Activated naive CD8-positive, alpha-beta T cell treated with anti-CD3 and anti-CD28 coated beads, Interleukin-2, amount 50 U/mL, for 24 hours (primary cell): ENCODE data around the gene PPP1CB.

Experiments
- ATAC-seq: fragments of 150-1000 bp; cut with Tn5 transposase; one replicate; pipeline ENCODE4 v1.10.0; 2021
- DNase-seq: peaks from one replicate; pipeline ENCODE4 v3.0.0; 2021
- H3K27ac Mint-ChIP-seq: one replicate; pipeline ENCODE4 v1.8.0; 2021; ENCODE audit warnings: mild to moderate bottlenecking, mixed read lengths
- H3K27me3 Mint-ChIP-seq: one replicate; pipeline ENCODE4 v1.8.0; 2021; ENCODE audit warnings: mixed read lengths
- H3K36me3 Mint-ChIP-seq: one replicate; pipeline ENCODE4 v1.8.0; 2021; ENCODE audit warnings: low read depth, mixed read lengths
- H3K4me1 Mint-ChIP-seq: one replicate; pipeline ENCODE4 v1.8.0; 2021; ENCODE audit warnings: mixed read lengths
- H3K4me3 Mint-ChIP-seq: one replicate; pipeline ENCODE4 v1.8.0; 2021; ENCODE audit warnings: mild to moderate bottlenecking, moderate library complexity, mixed read lengths
- H3K9me3 Mint-ChIP-seq: one replicate; pipeline ENCODE4 v1.8.0; 2021; ENCODE audit warnings: mixed read lengths

PPP1CB gene

GRCh38 chr2:28833740-28834470 is 82.3 kb downstream of the PPP1CB start:
- no peak overlapping the region for H3K4me3 Mint-ChIP-seq
- no peaks in the 10 kb centered on the region for H3K27me3 Mint-ChIP-seq
- no peak overlapping the region for H3K27ac Mint-ChIP-seq
- no peaks in the 10 kb centered on the region for H3K36me3 Mint-ChIP-seq
- ATAC-seq (no peak), DNase-seq (no peak)
- H3K9me3 Mint-ChIP-seq = no peaks in the 10 kb centered on the region
- no peaks in the 10 kb centered on the region for H3K4me1 Mint-ChIP-seq

DNA sequence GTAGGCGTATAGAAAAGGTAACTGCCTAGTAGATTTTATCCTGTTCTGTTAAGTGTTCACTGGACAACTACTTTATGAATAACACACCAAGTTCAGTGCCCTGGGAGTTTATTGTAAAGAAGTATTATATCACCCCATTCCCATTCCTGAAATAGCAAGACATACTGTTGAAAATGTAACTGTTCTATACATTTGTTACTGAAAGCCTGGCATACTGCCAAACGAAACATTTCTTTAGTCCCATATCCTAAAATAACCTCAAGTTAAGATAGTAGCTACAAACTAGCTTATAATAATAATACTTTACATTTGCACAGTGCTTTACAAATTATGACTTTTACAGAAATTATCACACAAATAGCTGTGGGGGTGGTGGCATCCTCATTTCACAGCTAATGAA is 84.2 kb downstream of the PPP1CB start:
- H3K27me3 Mint-ChIP-seq = no peaks in the 10 kb centered on the region
- H3K9me3 Mint-ChIP-seq = no peaks in the 10 kb centered on the region
- DNase-seq (no peak), ATAC-seq (no peak)
- H3K4me3 Mint-ChIP-seq = no peak overlapping the region
- no peaks in the 10 kb centered on the region for H3K36me3 Mint-ChIP-seq
- no peak overlapping the region for H3K27ac Mint-ChIP-seq
- H3K4me1 Mint-ChIP-seq = no peaks in the 10 kb centered on the region

- no peak for DNase-seq
- Mint-ChIP-seq H3K27ac (no peak overlapping the region), H3K9me3 (no peaks in the 10 kb centered on the region), H3K4me1 (no peaks in the 10 kb centered on the region), H3K4me3 (no peak overlapping the region), H3K27me3 (no peaks in the 10 kb centered on the region), H3K36me3 (no peaks in the 10 kb centered on the region)
- ATAC-seq = no peak
Measured at GRCh38 chr2:28838971-28839370, 87.3 kb downstream of the PPP1CB start.

DNA sequence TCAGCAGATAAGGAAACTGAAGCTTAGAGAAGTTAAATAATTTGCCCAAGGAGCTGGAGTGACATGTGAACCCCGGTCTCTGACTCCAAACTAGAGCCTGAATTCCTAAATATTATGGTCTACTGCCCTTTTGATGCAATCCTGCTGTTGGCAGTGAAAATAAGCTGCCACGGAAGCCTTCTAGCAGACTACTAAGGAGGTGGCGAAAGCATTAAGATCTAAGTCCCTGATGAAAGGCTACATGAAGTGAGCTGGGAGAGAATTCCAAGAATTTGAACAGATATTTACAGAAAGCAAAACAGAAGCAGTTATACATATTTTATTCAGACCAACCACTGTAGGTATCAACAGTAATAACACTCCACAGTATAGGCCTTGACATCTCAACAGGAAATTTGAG is 90.4 kb downstream of the PPP1CB start:
- DNase-seq = no peak
- Mint-ChIP-seq H3K36me3 (no peaks in the 10 kb centered on the region), H3K4me1 (no peaks in the 10 kb centered on the region), H3K27ac (no peak overlapping the region), H3K27me3 (no peaks in the 10 kb centered on the region), H3K4me3 (no peak overlapping the region), H3K9me3 (no peaks in the 10 kb centered on the region)
- no peak for ATAC-seq
